Measurements from ENCODE around the gene PIGN.
"Not testable (repeated sequence)": the region's sequence is repeated elsewhere in the genome, so short reads cannot be mapped to it uniquely, and the experiment has no call there.

PIGN gene

GRCh38 chr18:62177271-62177670 is 9.6 kb downstream of the PIGN start:
- no peak for DNase-seq (ENCODE audit: low read depth)

- no peak for DNase-seq (ENCODE audit: low read depth)
Measured at GRCh38 chr18:62175521-62175920, 11.3 kb downstream of the PIGN start.

GRCh38 chr18:62172298-62172697 is 14.6 kb downstream of the PIGN start:
- no peak for DNase-seq (ENCODE audit: low read depth)

- DNase-seq (ENCODE audit: low read depth): no peak
Measured at GRCh38 chr18:62170857-62171256, 16.0 kb downstream of the PIGN start.

GRCh38 chr18:62166524-62166923 is 20.3 kb downstream of the PIGN start:
- not testable (repeated sequence) for DNase-seq (ENCODE audit: low read depth)

GRCh38 chr18:62165583-62165982 is 21.3 kb downstream of the PIGN start:
- DNase-seq (ENCODE audit: low read depth): no peak

GRCh38 chr18:62164855-62165487 is 21.9 kb downstream of the PIGN start:
- no peak for DNase-seq (ENCODE audit: low read depth)

GRCh38 chr18:62164310-62164709 is 22.5 kb downstream of the PIGN start:
- no peak for DNase-seq (ENCODE audit: low read depth)

GRCh38 chr18:62157843-62158242 is 29.0 kb downstream of the PIGN start:
- no peak for DNase-seq (ENCODE audit: low read depth)

GRCh38 chr18:62152844-62153243 is 34.0 kb downstream of the PIGN start:
- DNase-seq (ENCODE audit: low read depth): no peak

- no peak for DNase-seq (ENCODE audit: low read depth)
Measured at GRCh38 chr18:62151068-62151771, 35.6 kb downstream of the PIGN start.

- no peak for DNase-seq (ENCODE audit: low read depth)
Measured at GRCh38 chr18:62144338-62144737, 42.5 kb downstream of the PIGN start.

GRCh38 chr18:62140259-62140658 is 46.6 kb downstream of the PIGN start:
- no peak for DNase-seq (ENCODE audit: low read depth)

GRCh38 chr18:62138461-62139235 is 48.2 kb downstream of the PIGN start:
- DNase-seq (ENCODE audit: low read depth): no peak

- DNase-seq (ENCODE audit: low read depth): peak; percentile 29
Measured at GRCh38 chr18:62131301-62131909, 55.5 kb downstream of the PIGN start.

GRCh38 chr18:62128157-62128556 is 58.7 kb downstream of the PIGN start:
- DNase-seq (ENCODE audit: low read depth): no peak

GRCh38 chr18:62126737-62127136 is 60.1 kb downstream of the PIGN start:
- no peak for DNase-seq (ENCODE audit: low read depth)

- DNase-seq (ENCODE audit: low read depth): no peak
Measured at GRCh38 chr18:62125702-62126101, 61.2 kb downstream of the PIGN start.

GRCh38 chr18:62122330-62122729 is 64.5 kb downstream of the PIGN start:
- DNase-seq (ENCODE audit: low read depth): no peak

GRCh38 chr18:62119884-62120283 is 67.0 kb downstream of the PIGN start:
- no peak for DNase-seq (ENCODE audit: low read depth)

- DNase-seq (ENCODE audit: low read depth): no peak
Measured at GRCh38 chr18:62118328-62118727, 68.5 kb downstream of the PIGN start.

- no peak for DNase-seq (ENCODE audit: low read depth)
Measured at GRCh38 chr18:62109676-62110075, 77.2 kb downstream of the PIGN start.

GRCh38 chr18:62107881-62108280 is 79.0 kb downstream of the PIGN start:
- DNase-seq (ENCODE audit: low read depth): no peak

Measured in activated T-helper 9 cell treated with anti-CD3 and anti-CD28 coated beads, Interleukin-2, amount 50 U/mL, for 16 hours (primary cell).